GM15510 (cell line): ENCODE measurements around the gene OR9Q1.
"Not testable (repeated sequence)": the region's sequence is repeated elsewhere in the genome, so short reads cannot be mapped to it uniquely, and the experiment has no call there.

Source experiments
- POLR2A ChIP-seq: IDR thresholded peaks from 3 replicates; pipeline ENCODE4 v1.6.1; 2011; ENCODE audit warnings: borderline replicate concordance; ENCODE audit not compliant: insufficient read length; ENCODE audit errors: extremely low read depth

The OR9Q1 gene

GRCh38 chr11:58165504-58166106, 141.9 kb downstream of the OR9Q1 start:
- no peak for TF ChIP-seq POLR2A

- no peak for TF ChIP-seq POLR2A
These were observed 153.9 kb downstream of the OR9Q1 start for GRCh38 chr11:58177409-58178054.

- no peak for TF ChIP-seq POLR2A
These were observed 154.8 kb downstream of the OR9Q1 start for GRCh38 chr11:58178444-58178843.

GRCh38 chr11:58179648-58180047, 156.0 kb downstream of the OR9Q1 start:
- TF ChIP-seq POLR2A: no peak

- TF ChIP-seq POLR2A: no peak
These were observed 163.3 kb downstream of the OR9Q1 start for GRCh38 chr11:58186938-58187337.

GRCh38 chr11:58188770-58189169, 165.1 kb downstream of the OR9Q1 start, which contains the start of gene OR9Q2:
TSS of gene OR9Q2 (plus strand) at chr11:58189070. CDS start at chr11:58190491, 1,421 bp downstream.
- no peak for TF ChIP-seq POLR2A

GRCh38 chr11:58192229-58192628, 168.5 kb downstream of the OR9Q1 start:
- no peak for TF ChIP-seq POLR2A

GRCh38 chr11:58193391-58193790, 169.7 kb downstream of the OR9Q1 start:
- no peak for TF ChIP-seq POLR2A

- no peak for TF ChIP-seq POLR2A
These were observed 172.3 kb downstream of the OR9Q1 start for GRCh38 chr11:58195939-58196338.

GRCh38 chr11:58199271-58199670, 175.6 kb downstream of the OR9Q1 start:
- TF ChIP-seq POLR2A: no peak

- TF ChIP-seq POLR2A: no peak
These were observed 180.4 kb downstream of the OR9Q1 start, which contains the start of gene OR1S2 for GRCh38 chr11:58204042-58204441. TSS of gene OR1S2 (minus strand) at chr11:58204142. CDS start at chr11:58204142, 0 bp downstream.

GRCh38 chr11:58212420-58212819, 188.7 kb downstream of the OR9Q1 start, which contains the start of gene OR1S1:
TSS of gene OR1S1 (plus strand) at chr11:58212720.
- not testable (repeated sequence) for TF ChIP-seq POLR2A

- TF ChIP-seq POLR2A: no peak
These were observed 192.8 kb downstream of the OR9Q1 start for GRCh38 chr11:58216476-58216875.

- no peak for TF ChIP-seq POLR2A
These were observed 199.0 kb downstream of the OR9Q1 start for GRCh38 chr11:58222721-58223120.

- TF ChIP-seq POLR2A: no peak
These were observed 204.4 kb downstream of the OR9Q1 start for GRCh38 chr11:58227956-58228615.
